Neural cell (in vitro differentiated cells): ENCODE data around the gene PCMT1.

Source experiments
- EP300 ChIP-seq: fragments of 450-650 bp; conservative IDR thresholded peaks from 2 replicates; pipeline ENCODE4 v1.6.1; 2014; ENCODE audit warnings: antibody characterized with exemption, mild to moderate bottlenecking, moderate library complexity; ENCODE audit not compliant: poor library complexity, severe bottlenecking
- EZH2 ChIP-seq: fragments of 200-600, 300-800 bp; shearing (Covaris generic), sonication (generic); IDR thresholded peaks from 2 replicates; pipeline ENCODE4 v1.6.1; 2014; ENCODE audit warnings: antibody characterized with exemption, low read length, borderline replicate concordance, mild to moderate bottlenecking; ENCODE audit not compliant: insufficient read depth, poor library complexity, severe bottlenecking
- MXI1 ChIP-seq: fragments of 450-650 bp; conservative IDR thresholded peaks from 2 replicates; pipeline ENCODE4 v1.6.1; 2014; ENCODE audit warnings: antibody characterized with exemption, mild to moderate bottlenecking; ENCODE audit not compliant: poor library complexity, severe bottlenecking
- POLR2AphosphoS5 ChIP-seq: IDR thresholded peaks from 2 replicates; pipeline ENCODE4 v1.6.1; 2012
- RAD21 ChIP-seq: fragments of 450-650 bp; conservative IDR thresholded peaks from 2 replicates; pipeline ENCODE4 v1.6.1; 2014; ENCODE audit warnings: antibody characterized with exemption, mild to moderate bottlenecking, moderate library complexity
- REST ChIP-seq: IDR thresholded peaks from 2 replicates; pipeline ENCODE4 v1.6.1; 2012; ENCODE audit warnings: borderline replicate concordance
- SMC3 ChIP-seq: fragments of 450-650 bp; conservative IDR thresholded peaks from 2 replicates; pipeline ENCODE4 v1.6.1; 2014; ENCODE audit warnings: antibody characterized with exemption, mild to moderate bottlenecking, moderate library complexity; ENCODE audit not compliant: poor library complexity
- TAF1 ChIP-seq: IDR thresholded peaks from 2 replicates; pipeline ENCODE4 v1.6.1; 2012; ENCODE audit warnings: low read depth
- TF ChIP-seq, protein P1 (sequence below): fragments of 450-650 bp; IDR thresholded peaks from 2 replicates; pipeline ENCODE4 v1.5.1; 2014; ENCODE audit warnings: antibody characterized with exemption, mild to moderate bottlenecking, moderate library complexity; ENCODE audit not compliant: poor library complexity, severe bottlenecking

GRCh38 chr6:149779644-149779963, 30.1 kb downstream of the PCMT1 start:
- TF ChIP-seq, protein P1, sequence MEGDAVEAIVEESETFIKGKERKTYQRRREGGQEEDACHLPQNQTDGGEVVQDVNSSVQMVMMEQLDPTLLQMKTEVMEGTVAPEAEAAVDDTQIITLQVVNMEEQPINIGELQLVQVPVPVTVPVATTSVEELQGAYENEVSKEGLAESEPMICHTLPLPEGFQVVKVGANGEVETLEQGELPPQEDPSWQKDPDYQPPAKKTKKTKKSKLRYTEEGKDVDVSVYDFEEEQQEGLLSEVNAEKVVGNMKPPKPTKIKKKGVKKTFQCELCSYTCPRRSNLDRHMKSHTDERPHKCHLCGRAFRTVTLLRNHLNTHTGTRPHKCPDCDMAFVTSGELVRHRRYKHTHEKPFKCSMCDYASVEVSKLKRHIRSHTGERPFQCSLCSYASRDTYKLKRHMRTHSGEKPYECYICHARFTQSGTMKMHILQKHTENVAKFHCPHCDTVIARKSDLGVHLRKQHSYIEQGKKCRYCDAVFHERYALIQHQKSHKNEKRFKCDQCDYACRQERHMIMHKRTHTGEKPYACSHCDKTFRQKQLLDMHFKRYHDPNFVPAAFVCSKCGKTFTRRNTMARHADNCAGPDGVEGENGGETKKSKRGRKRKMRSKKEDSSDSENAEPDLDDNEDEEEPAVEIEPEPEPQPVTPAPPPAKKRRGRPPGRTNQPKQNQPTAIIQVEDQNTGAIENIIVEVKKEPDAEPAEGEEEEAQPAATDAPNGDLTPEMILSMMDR, result no peak
- TF ChIP-seq EZH2 (no peak), EP300 (no peak), RAD21 (no peak), MXI1 (no peak), POLR2AphosphoS5 (no peak), REST (no peak), TAF1 (no peak), SMC3 (no peak)
